Ovary (tissue), 3 donors: ENCODE measurements around the gene MUC3A.

ENCODE experiments used
- POLR2A ChIP-seq: fragments of 450-650 bp; IDR thresholded peaks from one replicate; pipeline ENCODE4 v1.6.1; 2017; ENCODE audit warnings: antibody characterized with exemption, mild to moderate bottlenecking, moderate library complexity
- TF ChIP-seq, protein P1 (sequence below), 3 donors: fragments of 450-650 bp in 2 of 3; fragments of 200-600 bp in 1 of 3; IDR thresholded peaks; one replicate each; pipeline versions ENCODE4 v1.5.1 to v1.8.0; 2016 to 2022; ENCODE audit warnings: antibody characterized with exemption in 3 of 3, mild to moderate bottlenecking in 1 of 3
- donor health status: DM: no; HTN: no; CAD: no.

DNA sequence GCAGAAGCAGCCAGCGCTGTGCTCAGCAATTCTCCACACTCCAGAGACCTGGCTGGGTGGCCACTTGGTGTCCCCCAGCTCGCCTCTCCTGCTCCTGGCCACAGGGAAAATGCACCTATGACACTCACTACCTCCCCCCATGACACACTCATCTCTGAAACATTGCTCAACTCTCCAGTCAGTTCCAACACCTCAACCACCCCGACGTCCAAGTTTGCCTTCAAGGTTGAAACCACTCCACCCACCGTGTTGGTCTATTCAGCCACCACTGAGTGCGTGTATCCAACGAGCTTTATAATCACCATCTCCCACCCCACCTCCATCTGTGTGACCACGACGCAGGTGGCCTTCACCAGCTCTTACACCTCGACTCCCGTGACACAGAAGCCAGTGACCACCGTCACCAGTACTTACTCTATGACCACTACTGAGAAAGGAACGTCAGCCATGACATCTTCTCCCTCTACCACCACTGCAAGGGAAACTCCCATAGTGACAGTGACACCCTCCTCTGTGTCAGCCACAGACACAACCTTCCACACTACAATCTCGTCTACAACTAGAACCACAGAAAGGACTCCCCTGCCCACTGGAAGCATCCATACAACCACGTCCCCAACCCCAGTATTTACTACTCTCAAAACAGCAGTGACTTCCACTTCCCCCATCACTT lies 2.7 kb downstream of the MUC3A start:
- TF ChIP-seq, protein P1, sequence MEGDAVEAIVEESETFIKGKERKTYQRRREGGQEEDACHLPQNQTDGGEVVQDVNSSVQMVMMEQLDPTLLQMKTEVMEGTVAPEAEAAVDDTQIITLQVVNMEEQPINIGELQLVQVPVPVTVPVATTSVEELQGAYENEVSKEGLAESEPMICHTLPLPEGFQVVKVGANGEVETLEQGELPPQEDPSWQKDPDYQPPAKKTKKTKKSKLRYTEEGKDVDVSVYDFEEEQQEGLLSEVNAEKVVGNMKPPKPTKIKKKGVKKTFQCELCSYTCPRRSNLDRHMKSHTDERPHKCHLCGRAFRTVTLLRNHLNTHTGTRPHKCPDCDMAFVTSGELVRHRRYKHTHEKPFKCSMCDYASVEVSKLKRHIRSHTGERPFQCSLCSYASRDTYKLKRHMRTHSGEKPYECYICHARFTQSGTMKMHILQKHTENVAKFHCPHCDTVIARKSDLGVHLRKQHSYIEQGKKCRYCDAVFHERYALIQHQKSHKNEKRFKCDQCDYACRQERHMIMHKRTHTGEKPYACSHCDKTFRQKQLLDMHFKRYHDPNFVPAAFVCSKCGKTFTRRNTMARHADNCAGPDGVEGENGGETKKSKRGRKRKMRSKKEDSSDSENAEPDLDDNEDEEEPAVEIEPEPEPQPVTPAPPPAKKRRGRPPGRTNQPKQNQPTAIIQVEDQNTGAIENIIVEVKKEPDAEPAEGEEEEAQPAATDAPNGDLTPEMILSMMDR (IDR thresholded peaks at IDR 0.05), result no peak
- no peak for TF ChIP-seq POLR2A
